GM21619 (cell line): Measurements from ENCODE around the gene KIAA0513.

Experiments
- ATAC-seq: cut with Tn5 transposase; IDR thresholded peaks from one replicate; pipeline ENCODE4 v1.9.1; 2021; ENCODE audit not compliant: unreplicated experiment

KIAA0513 gene, protein sequence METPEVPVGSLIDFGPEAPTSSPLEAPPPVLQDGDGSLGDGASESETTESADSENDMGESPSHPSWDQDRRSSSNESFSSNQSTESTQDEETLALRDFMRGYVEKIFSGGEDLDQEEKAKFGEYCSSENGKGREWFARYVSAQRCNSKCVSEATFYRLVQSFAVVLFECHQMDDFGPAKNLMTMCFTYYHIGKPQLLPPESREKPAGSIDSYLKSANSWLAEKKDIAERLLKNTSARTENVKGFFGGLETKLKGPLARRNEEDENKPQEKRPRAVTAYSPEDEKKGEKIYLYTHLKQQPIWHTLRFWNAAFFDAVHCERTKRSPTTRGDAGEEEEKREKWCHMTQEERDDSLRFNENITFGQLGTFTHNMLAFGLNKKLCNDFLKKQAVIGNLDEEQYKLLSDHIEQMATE

DNA sequence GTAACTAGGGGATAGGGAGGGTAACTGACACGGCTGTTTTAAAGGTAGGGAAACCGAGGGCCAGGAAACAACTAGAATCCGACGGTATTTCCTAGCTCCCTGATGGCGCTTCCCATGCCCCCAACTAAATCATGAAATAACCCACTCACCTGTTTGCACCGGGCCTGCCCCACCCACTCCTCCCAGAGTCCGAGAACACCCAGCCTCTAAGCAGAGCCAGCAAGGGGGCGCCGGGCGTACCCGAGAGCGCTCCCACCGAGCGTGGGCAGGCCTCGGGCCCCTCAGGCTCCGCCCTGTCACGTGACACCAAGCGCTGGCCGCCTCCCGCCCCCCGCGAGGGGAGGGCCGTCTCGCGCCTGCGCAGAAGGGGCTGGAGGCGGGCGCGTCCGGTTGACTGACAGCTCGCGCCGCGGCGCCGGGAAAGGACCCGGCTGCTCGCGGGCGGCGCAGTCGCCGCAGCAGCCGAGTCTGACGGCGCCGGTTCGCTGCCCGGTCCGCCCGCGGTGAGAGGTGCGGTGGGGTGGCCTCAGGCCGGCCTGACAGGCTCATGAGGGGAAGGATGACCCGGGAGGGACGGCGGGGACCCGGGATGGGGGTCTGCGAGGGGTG lies at the start of gene KIAA0513:
KIAA0513 (plus strand) TSS at position 447 of the 609 bp plus-strand sequence. CDS start 39,277 bp downstream, outside the sequence.
- ATAC-seq = peak; percentile 68

DNA sequence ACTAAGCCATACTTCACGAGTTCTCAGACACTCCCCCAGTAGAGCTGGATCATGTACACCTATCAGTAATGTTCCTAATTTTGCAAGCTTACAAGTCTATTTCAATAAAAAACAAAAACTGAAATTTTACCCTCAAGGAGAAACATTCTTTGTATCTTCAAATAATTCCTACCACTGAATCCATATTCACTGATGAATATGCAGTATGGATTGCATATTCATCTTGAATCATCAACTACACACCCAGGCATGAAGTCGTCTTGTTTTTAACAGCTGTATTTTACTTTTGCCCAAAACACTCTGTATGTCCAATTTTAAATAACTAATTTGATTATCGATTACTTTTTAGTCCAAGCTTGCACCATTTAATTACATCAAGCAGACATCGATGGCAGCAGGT lies 48.1 kb upstream of the KIAA0513 start:
- no peak for ATAC-seq

DNA sequence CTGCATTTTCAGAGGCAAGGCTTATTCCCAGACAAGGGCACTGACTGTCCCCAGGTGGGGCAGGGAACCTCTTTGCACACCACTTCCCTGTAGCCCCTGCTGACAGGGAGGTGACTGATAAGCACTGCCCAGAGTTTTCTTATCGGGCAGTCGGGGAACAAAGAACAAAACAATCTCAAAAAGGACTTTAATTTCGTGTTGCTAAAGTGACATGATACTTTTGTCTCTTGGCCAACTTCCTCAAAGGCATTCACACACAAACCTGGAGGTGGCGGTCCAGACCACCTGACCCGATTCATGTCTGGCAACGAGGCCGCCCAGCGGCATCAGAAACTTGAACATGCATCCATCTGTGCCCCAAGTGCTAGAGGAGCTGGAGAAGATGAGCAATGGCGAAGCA lies 45.2 kb upstream of the KIAA0513 start:
- ATAC-seq = no peak

DNA sequence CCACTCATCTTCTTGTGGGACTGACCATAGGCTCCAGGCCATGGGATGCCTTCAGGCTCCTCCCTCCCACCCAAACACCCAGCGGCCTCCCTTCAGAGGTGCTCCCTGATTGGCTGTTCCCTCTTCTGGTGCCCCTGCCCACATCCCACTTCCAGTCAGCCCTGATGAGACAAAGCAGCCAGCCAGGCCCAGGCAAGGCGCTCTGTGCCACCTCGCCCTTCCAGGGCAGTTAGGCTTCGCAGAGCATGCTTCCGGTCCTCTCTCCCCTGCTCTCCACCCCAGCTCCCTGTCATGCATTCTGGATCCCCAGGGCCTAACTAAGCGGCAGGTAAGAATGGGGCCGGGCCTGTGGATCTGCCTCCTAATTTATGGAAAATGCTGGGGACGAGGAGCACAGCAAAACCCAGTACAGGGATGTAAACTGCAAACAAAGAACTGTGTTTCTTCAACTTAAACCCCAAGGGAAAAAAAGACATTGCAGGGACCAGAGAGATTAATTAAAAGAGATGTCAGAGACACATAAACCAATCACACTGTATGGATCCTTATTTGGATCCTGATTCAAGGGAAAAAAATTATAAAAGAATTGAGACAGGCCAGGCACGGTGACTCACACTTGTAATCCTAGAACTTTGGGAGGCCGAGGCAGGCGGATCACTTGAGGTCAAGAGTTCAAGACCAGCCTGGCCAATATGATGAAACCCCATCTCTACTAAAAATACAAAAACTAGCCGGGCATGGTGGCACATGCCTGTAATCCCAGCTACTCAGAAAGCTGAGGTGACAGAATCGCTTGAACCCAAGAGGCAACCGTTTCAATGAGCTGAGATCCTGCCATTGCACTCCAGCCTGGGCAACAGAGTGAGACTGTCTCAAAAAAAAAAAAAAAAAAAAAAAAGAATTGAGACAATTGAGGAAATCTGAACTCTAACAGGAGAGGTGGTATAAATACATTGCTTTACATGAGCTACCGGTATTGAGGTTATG lies 42.2 kb upstream of the KIAA0513 start:
- no peak for ATAC-seq

DNA sequence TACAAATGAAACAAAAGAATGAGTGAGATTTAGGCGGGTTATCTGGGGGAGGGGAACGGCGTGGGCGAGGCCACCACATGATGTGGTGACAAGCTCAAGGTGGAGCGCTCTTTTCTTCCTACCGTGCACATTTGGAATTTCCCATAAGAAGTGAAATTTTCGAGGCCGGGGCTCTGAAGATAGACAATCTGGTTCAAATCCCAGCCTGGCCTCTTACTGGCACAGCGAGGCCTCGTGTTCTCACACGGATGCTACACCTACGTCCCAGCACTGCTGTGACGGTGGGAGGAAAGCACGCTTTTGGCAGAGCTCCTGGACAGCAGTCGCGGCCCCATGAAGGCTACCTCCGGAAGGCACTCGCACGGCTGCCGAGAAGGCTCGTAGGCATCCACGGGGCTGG lies 41.5 kb upstream of the KIAA0513 start:
- ATAC-seq = no peak

DNA sequence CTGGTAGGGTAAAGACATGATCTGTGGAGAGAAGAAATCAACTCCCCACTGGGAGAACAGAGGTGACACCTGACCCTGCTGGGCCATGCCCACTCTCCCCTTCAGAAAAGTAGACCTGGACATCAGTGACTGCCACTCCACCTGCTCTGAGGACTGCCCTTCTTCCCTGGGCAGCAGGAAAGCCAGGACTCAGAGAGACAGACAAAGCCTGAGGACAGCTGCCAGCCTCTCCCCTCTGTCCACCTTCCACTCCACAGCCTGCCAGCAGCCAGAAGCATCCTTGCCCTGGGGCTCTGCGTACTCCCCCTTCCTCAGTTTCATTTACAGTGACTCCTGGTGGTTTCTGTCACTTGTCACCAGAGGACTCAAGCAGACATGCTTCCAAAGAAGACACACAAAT lies 40.7 kb upstream of the KIAA0513 start:
- no peak for ATAC-seq

DNA sequence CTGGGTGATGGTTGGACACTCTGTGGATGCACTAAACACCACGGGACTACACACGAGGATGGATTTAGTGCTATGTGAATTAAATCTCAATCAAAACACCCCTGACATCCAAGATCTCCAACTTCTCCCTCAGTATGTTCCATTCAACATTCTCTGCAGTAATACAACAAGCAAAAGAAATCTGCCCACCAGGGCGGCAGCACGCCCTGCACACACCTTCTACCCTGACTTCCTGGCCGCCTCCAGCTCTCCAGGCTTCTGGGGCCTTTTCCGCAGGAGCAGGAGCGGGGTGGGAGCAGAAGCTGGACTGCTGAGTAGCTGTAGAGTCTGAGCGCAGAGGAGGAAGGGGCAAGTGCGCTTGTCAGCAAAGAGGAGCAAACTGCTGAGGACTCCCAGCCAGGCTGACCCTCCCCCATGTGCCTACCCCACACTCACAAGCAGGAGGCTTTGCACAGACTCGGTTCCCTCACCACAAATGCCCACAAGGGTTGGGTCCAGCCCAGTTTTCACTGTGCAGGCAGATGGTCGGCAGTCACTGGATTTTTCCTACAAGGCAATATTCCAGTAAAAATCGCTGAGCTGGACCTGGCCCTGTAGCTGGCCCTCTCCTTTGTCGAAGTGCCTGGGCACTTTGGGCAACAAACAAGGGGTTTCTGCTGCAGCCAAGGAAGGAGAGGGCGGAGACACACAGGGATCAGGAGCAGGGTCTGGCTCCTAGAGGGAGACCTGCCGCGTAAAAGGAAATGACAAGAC lies 39.1 kb upstream of the KIAA0513 start:
- no peak for ATAC-seq

DNA sequence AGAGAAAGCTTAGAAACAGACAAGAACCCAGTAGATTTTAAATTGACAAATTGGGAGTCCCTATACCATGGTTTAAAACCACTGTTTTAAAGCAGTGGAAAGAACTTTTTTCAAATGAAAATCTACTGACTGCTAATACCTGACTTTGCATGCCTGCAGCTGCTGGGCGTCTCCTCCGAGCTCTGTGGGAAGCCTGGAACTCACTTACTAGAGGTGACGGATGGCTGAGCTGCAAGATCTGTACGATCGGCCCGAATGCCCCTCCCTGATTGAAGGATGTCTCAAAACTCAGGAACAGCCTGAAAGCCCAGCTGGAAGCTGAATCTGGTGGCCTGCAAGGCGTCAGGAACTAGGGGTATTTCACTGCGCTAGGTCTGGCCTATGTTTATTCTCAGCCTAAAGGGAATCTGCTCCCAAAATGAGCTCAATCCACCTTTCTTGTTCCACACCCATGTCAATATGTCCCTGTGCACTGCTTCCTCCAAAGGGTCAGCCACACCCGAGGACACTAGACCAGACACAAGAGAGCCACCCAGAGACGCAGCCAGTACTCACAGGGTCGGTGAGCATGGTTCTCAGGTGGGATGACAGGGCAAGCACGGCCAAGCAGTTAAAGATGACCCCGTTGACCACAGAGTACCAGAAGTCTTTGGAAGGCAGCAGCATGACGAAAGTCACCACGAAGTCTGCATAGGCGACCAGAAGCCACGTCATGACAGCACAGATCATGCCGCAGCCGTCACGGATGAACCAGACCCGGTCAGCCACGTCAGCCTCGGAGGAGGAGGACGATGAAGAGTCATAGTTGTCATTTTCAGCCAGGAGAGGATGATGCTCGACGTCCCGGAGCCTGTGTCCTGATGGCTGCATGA lies 37.6 kb upstream of the KIAA0513 start:
- no peak for ATAC-seq

DNA sequence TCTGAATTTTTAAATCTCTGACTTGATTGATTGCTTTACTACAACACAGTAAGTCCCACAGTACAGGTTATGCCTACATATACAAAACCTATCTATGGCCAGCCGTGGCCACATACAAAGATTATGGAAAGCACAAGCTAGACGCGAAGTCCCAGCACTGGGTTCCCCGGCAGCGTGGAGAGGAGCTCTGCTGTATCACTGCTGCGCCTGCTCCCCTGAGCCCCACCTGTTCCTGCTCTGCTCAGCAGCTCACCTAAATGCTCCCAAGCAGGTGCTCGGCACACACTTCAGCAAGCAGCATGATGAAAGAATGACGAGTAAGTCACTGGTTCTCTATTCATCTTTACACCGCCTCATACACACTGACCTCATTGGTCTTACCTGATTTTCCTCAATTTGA lies 36.8 kb upstream of the KIAA0513 start:
- no peak for ATAC-seq

DNA sequence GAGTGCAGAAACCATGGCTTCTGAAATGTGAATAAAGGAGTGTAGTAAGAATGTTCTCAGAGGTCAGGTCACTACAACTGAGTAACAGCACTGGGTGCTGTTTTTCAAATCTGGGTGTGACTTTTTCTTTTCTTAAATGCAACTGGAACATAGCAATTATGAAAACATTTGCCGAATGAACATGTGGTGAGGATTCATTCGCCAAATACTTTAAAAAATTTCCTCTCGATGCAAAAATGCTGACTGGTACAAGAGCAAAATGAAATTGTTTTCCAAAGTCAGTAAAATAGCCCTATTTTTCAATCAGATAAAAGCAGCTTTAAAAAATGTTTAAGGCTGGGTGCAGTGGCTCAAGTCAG lies 34.9 kb upstream of the KIAA0513 start:
- ATAC-seq = no peak

DNA sequence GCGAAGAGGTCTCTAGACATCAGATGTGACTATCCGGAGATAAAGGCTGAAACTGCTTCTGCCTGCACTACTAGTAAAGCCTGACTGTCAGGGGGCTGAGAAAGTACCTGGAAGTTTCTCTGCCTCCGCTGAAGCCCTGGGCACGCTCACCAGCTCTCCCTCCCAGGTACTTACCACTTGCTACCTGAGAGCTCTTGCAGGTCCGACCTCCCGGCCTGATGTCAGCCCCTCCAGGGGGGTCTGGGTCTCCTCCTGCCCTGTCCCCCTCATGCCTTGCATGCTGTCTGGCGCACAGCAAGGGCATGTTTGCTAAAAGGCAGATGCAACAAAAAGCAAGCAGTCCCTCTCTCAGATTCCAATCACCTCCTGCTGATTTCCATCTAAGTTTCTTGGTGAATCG lies 33.7 kb upstream of the KIAA0513 start:
- no peak for ATAC-seq

DNA sequence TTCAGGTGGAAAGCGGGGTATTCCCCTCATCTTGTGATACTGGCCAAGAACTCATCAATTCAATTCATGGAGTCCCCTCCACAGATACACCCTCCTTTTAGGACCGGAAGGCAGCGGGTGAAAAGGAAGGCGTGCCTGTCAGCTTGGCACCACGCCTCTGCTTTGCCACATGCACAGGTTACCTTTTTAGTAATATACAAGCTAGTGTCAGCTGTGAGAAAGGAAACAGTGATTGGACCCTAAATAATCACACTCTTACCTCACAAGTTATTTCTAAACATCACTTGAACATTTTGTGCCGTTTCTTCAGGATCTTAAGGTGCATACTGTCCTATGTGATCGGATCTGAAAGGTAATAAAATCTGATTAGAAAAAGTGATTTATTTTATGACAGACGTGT lies 31.9 kb upstream of the KIAA0513 start:
- no peak for ATAC-seq

DNA sequence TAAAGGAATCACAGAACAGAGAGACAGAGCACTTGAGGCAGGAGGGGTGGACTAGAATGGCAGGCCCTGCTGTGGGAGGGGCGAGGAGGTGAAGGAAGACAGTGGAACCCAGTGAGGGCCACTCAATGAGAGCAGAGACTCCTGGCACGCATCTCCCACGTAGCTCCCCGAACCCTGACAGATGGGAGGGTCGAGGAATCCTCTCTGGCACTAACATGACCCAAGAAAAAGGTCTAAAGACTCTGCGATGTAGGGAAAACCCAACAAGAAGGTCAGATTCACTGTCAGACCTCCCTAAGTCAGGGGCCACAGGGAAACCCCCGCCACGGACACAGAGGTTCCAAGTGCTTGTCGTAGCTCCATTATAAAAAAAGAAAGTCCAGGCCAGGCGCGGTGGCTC lies 31.2 kb upstream of the KIAA0513 start:
- no peak for ATAC-seq

DNA sequence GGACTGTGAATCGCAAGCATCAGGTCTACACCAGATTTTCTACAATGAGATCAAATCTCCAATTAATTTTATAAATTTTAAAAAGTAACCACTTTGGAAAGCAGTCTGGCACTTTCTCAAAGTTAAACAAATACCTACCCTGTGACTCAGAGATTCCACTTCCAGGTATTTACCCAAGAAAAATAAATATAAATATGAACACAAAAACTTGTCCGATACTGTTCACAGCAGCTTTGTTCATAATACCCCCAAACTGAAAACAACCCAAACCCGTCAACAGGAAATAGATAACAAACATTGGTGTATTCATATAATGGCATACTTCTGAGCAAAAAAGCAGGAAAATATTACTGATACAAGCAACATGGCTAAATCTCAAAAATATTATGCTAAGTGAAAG lies 28.4 kb upstream of the KIAA0513 start:
- no peak for ATAC-seq

DNA sequence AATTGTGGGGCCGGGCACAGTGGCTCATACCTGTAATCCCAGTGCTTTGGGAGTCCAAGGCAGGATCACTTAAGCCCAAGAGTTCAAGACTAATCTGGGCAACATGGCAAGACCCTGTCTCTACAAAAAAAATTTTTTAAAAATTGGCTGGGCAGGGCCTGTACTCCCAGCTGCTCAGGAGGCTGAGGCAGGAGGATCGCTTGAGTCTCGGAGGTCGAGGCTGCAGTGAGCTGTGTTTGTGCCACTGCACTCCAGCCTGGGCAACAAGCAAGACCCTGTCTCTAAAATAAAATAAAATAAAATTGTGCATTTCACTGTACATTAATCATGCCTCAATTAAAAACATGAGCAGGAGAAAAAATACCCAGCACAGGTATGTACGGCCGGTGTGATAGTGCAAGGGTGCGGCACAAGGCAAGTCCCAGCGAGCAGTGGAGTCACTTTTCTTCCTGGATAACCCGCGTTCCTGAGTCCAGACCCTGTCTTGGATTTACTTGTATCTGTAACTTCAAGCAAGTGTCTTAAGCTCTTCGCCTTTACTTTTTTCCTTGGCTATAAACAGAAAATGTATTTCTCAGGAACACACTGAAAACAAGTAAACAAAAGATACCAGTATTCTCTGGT lies 27.6 kb upstream of the KIAA0513 start:
- ATAC-seq = no peak

DNA sequence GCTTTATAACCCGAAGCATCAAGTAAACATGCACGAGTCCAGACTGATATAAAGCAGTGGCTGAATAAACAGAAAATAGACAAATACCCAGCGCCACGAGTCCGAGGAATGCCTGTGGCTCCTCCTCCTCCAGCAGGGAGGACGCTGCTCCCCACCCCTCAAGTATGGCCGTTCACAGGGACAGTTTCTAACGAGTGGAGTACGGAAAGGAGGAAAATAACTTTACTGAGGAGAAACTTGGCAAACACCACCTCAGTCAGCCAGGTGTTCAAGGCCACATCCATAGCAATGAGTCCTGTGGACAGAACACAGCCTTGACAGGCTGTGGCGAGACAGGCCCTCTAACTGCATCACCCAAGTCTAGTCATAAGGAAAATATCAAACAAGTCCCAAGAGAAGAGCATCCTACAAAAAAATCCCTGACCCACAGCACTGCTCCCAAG lies 25.5 kb upstream of the KIAA0513 start:
- ATAC-seq = no peak

DNA sequence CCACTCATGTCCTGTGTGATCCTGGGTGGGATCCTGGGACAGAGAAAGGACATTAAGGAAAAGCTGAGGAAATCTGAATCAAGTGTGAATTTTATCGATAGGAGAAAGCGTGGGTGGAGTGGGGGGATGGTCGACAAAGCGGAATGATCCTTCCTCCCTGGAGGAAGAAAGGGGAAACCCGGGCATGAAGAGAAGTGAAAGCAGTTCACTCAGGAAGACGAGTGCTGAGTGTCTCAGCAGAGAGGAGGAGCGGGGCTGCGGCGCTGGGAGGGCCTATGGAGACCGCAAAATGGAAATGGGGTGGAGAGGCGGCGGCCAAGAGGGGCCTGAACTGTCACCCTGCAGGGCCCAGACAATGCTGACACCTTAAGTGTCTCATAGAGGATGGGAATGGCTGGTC lies 25.0 kb upstream of the KIAA0513 start:
- ATAC-seq = no peak

DNA sequence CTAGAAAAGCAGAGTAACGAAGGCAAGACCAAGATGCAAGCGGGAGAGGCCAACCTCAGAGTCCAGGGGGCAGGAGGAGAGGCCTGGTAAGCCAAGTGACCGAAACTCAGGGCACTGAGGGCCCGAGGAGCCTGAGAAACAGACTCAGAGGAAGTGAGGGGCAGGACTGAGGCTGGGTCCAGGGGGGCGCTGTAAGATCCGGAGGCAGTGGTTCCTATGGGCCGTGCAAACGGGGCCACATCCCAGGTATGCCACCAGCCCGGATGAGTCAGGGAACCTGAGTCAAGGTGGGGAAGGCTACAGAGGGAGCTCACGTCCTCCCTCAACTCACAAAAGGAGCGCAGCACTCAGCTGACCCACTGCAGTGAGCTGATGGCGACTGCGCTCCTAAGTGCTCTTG lies 24.5 kb upstream of the KIAA0513 start:
- no peak for ATAC-seq
